IMR-90 (cell line): ENCODE results near the gene KRT4. TPM values are rescaled to one million over a fixed set of nuclear protein-coding genes. Genes with fewer than 3 reads are reported as not detected.
A peak's percentile ranks its signal among the peaks of the same experiment; 100 is the strongest.

Experiments
- ATAC-seq: fragments of 200-7000 bp; cut with Tn5 transposase; 2 replicates; pipeline ENCODE4 v1.9.1; 2020; ENCODE audit warnings: low read depth, mild to moderate bottlenecking, moderate library complexity
- BruUV-seq: library from RNA; stranded (reverse); fragments of 400-500 nt; replicated peaks from 2 replicates; lab custom pipeline; 2021; lab: Mats Ljungman, UMichigan
- CTCF ChIA-PET: fragments of 300-600 bp; formaldehyde crosslinking; extraction: SDS; loops from one replicate; lab custom pipeline; 2021; ENCODE audit warnings: antibody characterized with exemption; lab: Yijun Ruan, JAX
- POLR2A ChIA-PET: fragments of 300-600 bp; sonication (Branson Sonifier 250); formaldehyde crosslinking; loops from one replicate; lab custom pipeline; 2022; ENCODE audit warnings: antibody characterized with exemption; ENCODE audit not compliant: unreplicated experiment; lab: Charles Lee
- DNase-seq: peaks from one replicate; pipeline ENCODE4 v3.0.0; 2013
- H2AFZ ChIP-seq: replicated peaks from 2 replicates; pipeline ENCODE3; 2013; ENCODE audit warnings: low read length, mild to moderate bottlenecking; ENCODE audit not compliant: poor library complexity
- H2AK5ac ChIP-seq: 2 replicates; pipeline ENCODE4 v1.6.1; 2013; ENCODE audit warnings: low read depth, low read length, inconsistent platforms
- H2AK9ac ChIP-seq: replicated peaks from 2 replicates; pipeline ENCODE3; 2013; ENCODE audit warnings: mild to moderate bottlenecking, low read depth, low read length, moderate library complexity; ENCODE audit not compliant: poor library complexity
- H2BK120ac ChIP-seq: 2 replicates; pipeline ENCODE4 v1.6.1; 2013; ENCODE audit warnings: low read depth, low read length, inconsistent platforms
- H2BK15ac ChIP-seq: 3 replicates; pipeline ENCODE4 v1.6.1; 2013; ENCODE audit warnings: low read depth, low read length, inconsistent platforms
- H2BK20ac ChIP-seq: 2 replicates; pipeline ENCODE4 v1.6.1; 2013; ENCODE audit warnings: low read depth, mild to moderate bottlenecking, inconsistent platforms, low read length, moderate library complexity
- H2BK5ac ChIP-seq: 2 replicates; pipeline ENCODE4 v1.6.1; 2013; ENCODE audit warnings: mild to moderate bottlenecking, low read depth, low read length, inconsistent platforms; ENCODE audit not compliant: poor library complexity, severe bottlenecking
- H3K14ac ChIP-seq: replicated peaks from 2 replicates; pipeline ENCODE4 v1.6.1; 2013; ENCODE audit warnings: low read depth, low read length, inconsistent platforms
- H3K18ac ChIP-seq: 2 replicates; pipeline ENCODE4 v1.6.1; 2013; ENCODE audit warnings: low read depth, low read length, control low read depth
- H3K23ac ChIP-seq: 2 replicates; pipeline ENCODE4 v1.6.1; 2013; ENCODE audit warnings: low read depth, low read length, inconsistent platforms
- H3K27ac ChIP-seq: 2 replicates; pipeline ENCODE4 v1.5.1; 2013; ENCODE audit warnings: mild to moderate bottlenecking, control low read depth, low read length; ENCODE audit not compliant: insufficient read depth
- H3K27me3 ChIP-seq: 2 replicates; pipeline ENCODE4 v1.6.1; 2013; ENCODE audit warnings: low read length; ENCODE audit not compliant: control insufficient read depth, insufficient read depth
- H3K36me3 ChIP-seq: 2 replicates; pipeline ENCODE4 v1.6.1; 2013; ENCODE audit warnings: low read length, mixed read lengths; ENCODE audit not compliant: control insufficient read depth, insufficient read depth
- H3K4ac ChIP-seq: 2 replicates; pipeline ENCODE4 v1.6.1; 2013; ENCODE audit warnings: low read depth, low read length, inconsistent platforms
- H3K4me1 ChIP-seq: 2 replicates; pipeline ENCODE4 v1.6.1; 2013; ENCODE audit warnings: low read length, mixed read lengths; ENCODE audit not compliant: control insufficient read depth, insufficient read depth
- H3K4me2 ChIP-seq: 2 replicates; pipeline ENCODE4 v1.6.1; 2013; ENCODE audit warnings: low read depth, mild to moderate bottlenecking, control low read depth, low read length, moderate library complexity
- H3K4me3 ChIP-seq: 2 replicates; pipeline ENCODE4 v1.5.1; 2013; ENCODE audit warnings: low read depth, mild to moderate bottlenecking, control low read depth, low read length, moderate library complexity; ENCODE audit not compliant: insufficient read depth
- H3K56ac ChIP-seq: 2 replicates; pipeline ENCODE4 v1.6.1; 2013; ENCODE audit warnings: low read length, inconsistent platforms; ENCODE audit not compliant: insufficient read depth; ENCODE audit errors: extremely low read depth
- H3K79me1 ChIP-seq, 2 experiments: 2 replicates each; pipeline ENCODE4 v1.6.1; 2013; ENCODE audit warnings: low read length in 2 of 2, inconsistent platforms in 1 of 2, low read depth in 1 of 2
- H3K9ac ChIP-seq: 2 replicates; pipeline ENCODE4 v1.6.1; 2013; ENCODE audit warnings: low read depth, low read length, control low read depth
- H3K9me1 ChIP-seq: 2 replicates; pipeline ENCODE4 v1.6.1; 2013; ENCODE audit warnings: low read length, inconsistent platforms; ENCODE audit not compliant: insufficient read depth
- H3K9me3 ChIP-seq: 2 replicates; pipeline ENCODE4 v1.6.1; 2013; ENCODE audit warnings: low read length; ENCODE audit not compliant: control insufficient read depth, insufficient read depth
- H4K20me1 ChIP-seq: 2 replicates; pipeline ENCODE4 v1.6.1; 2013; ENCODE audit warnings: low read length, inconsistent platforms; ENCODE audit not compliant: insufficient read depth
- H4K5ac ChIP-seq: 2 replicates; pipeline ENCODE4 v1.6.1; 2013; ENCODE audit warnings: mild to moderate bottlenecking, low read depth, low read length, control low read depth
- H4K8ac ChIP-seq, 2 experiments: 2 replicates each; pipeline ENCODE4 v1.6.1; 2013; ENCODE audit warnings: low read depth in 2 of 2, low read length in 2 of 2, control low read depth in 1 of 2, inconsistent platforms in 1 of 2
- H4K91ac ChIP-seq: 2 replicates; pipeline ENCODE4 v1.6.1; 2013; ENCODE audit warnings: low read depth, low read length, inconsistent platforms; ENCODE audit not compliant: insufficient read depth
- BHLHE40 ChIP-seq: fragments of 150-350 bp; IDR thresholded peaks from 2 replicates; pipeline ENCODE4 v1.6.1; 2016; ENCODE audit warnings: mild to moderate bottlenecking, low read depth, low read length
- CHD1 ChIP-seq: IDR thresholded peaks from 2 replicates; pipeline ENCODE4 v1.6.1; 2012; ENCODE audit warnings: low read depth, low read length, improper control_type of control experiment
- MAFK ChIP-seq: IDR thresholded peaks from 2 replicates; pipeline ENCODE4 v1.6.1; 2012; ENCODE audit warnings: low read depth, low read length, improper control_type of control experiment
- WGBS, 2 experiments: methylation state at CpG; one replicate each; pipeline versions ENCODE4 v1.1.5 to v1.1.7; 2013; ENCODE audit warnings: missing lambda C conversion rate in 2 of 2; ENCODE audit not compliant: insufficient read length in 1 of 2; ENCODE audit errors: extremely low coverage in 2 of 2; 5-methylcytosine and 5-hydroxymethylcytosine counted together
- dilution Hi-C: fragments of 300-500 bp; cut with HindIII; formaldehyde crosslinking; loops from one replicate; pipeline ENCODE4 v1.14.3; 2018; ENCODE audit warnings: low sequenced_read_pairs; ENCODE audit not compliant: unreplicated experiment
- in situ Hi-C: fragments of 300-500 bp; cut with MboI; formaldehyde crosslinking; loops from 3 replicates; pipeline ENCODE4 v1.14.3; 2019; ENCODE audit warnings: low sequenced_read_pairs, inconsistent platforms, mixed read lengths
- intact Hi-C: fragments of 100-400 bp; cut with micrococcal nuclease; formaldehyde crosslinking; loops from 2 replicates; pipeline ENCODE4 v1.10.0; 2022
- polyA plus RNA-seq, 3 experiments: library from polyadenylated mRNA; depleted of rRNA; stranded (reverse); fragments of >200 nt; gene quantifications; 2 replicates each; pipeline ENCODE4 v1.2.3, GENCODE V29; 2012; ENCODE audit warnings: low replicate concordance in 1 of 3
- total RNA-seq: library from RNA; depleted of rRNA; stranded (reverse); fragments of >200 nt; gene quantifications from 2 replicates; pipeline ENCODE4 v1.2.3, GENCODE V29; 2012

KRT4 gene
- total and polyA plus RNA-seq, 2 of the 4 experiments (the other 2 are of a cell fraction), result under 0.01 to 0.07 TPM

GRCh38 chr12:52827499-52828090 is 13.7 kb upstream of the KRT4 start:
- no peak for ATAC-seq
- intact Hi-C loops, result no loop called here

More at GRCh38 chr12:52827499-52828090, 13.7 kb upstream of the KRT4 start:
- ChIA-PET CTCF (no interaction called here), POLR2A (no interaction called here)
- Histone ChIP-seq H3K79me1 (no peaks in the 10 kb centered on the region), H3K9me3 (no peaks in the 10 kb centered on the region), H2AK9ac (no peak overlapping the region), H2BK5ac (no peak overlapping the region), H3K9ac (no peak overlapping the region), H3K56ac (no peak overlapping the region), H2AFZ (no peak overlapping the region), H4K20me1 (no peaks in the 10 kb centered on the region), H3K4me2 (no peak overlapping the region), H2BK15ac (no peak overlapping the region), H3K4me1 (0 out of 2 replicates have a peak, but pooled peaks cover 2% of the 10 kb centered on the region), H3K27me3 (peaks cover 16% of the 10 kb centered on the region), H3K4me3 (no peak overlapping the region), H3K4ac (no peak overlapping the region), H4K8ac (no peak overlapping the region), H3K36me3 (no peaks in the 10 kb centered on the region), H2BK120ac (no peak overlapping the region; the same call in 1 of the 2 replicates), H2AK5ac (no peak overlapping the region), H3K23ac (no peak overlapping the region), H3K18ac (no peak overlapping the region), H4K5ac (no peak overlapping the region), H3K27ac (no peak overlapping the region), H3K9me1 (no peaks in the 10 kb centered on the region; the same call in 1 of the 2 replicates), H4K91ac (no peak overlapping the region), H3K14ac (no peak overlapping the region), H2BK20ac (0 out of 2 replicates have a peak overlapping the region, but pooled peaks have one; percentile 2)
- dilution Hi-C loops (no loop called here), in situ Hi-C loops (no loop called here)
- BruUV-seq, result no TSS peak
- no peak for DNase-seq
- no peak for TF ChIP-seq CHD1
- TF ChIP-seq MAFK, result no peak
- no peak for TF ChIP-seq BHLHE40
- no CpG with 5 or more reads among the region's 6 CpGs for WGBS, 2 experiments
